OCI-LY3 (cell line): ENCODE measurements around the gene INHBB.

ENCODE experiments used
- CTCF ChIP-seq: fragments of 200-600, 300-600 bp; sonication (generic); IDR thresholded peaks from 2 replicates; pipeline ENCODE4 v1.5.1; 2014; ENCODE audit warnings: antibody characterized with exemption, low read length, low read depth
- EZH2phosphoT487 ChIP-seq: fragments of 200-600 bp; shearing (Covaris generic); IDR thresholded peaks from 2 replicates; pipeline ENCODE4 v1.6.1; 2018; ENCODE audit warnings: antibody characterized with exemption, mixed run types, low read depth

- TF ChIP-seq CTCF: no peak
- TF ChIP-seq EZH2phosphoT487: no peak
These were observed 34.3 kb downstream of the INHBB start for GRCh38 chr2:120379916-120380893.
